Transverse colon (tissue), 4 donors: Measurements from ENCODE around the gene SCLY.

Experiments
- CTCF ChIP-seq, 5 experiments: fragments of 200-600 bp in 3 of 5; fragments of 450-650 bp in 2 of 5; sonication (generic) in 3 of 5; IDR thresholded peaks; 1 replicate in 2 of 5; 2 replicates in 3 of 5; pipeline ENCODE4 v1.5.1; 2016 to 2017; ENCODE audit warnings: antibody characterized with exemption in 5 of 5, inconsistent platforms in 3 of 5, mild to moderate bottlenecking in 2 of 5, moderate library complexity in 1 of 5
- EP300 ChIP-seq: sonication (generic); formaldehyde crosslinking; IDR thresholded peaks from one replicate; pipeline ENCODE4 v1.6.1; 2017; ENCODE audit warnings: antibody characterized with exemption, low read depth
- POLR2A ChIP-seq: fragments of 450-650 bp; IDR thresholded peaks from one replicate; pipeline ENCODE4 v1.6.1; 2016; ENCODE audit warnings: antibody characterized with exemption, mild to moderate bottlenecking, moderate library complexity
- POLR2AphosphoS5 ChIP-seq, 3 donors: sonication (generic); formaldehyde crosslinking; IDR thresholded peaks; one replicate each; pipeline ENCODE4 v1.6.1; 2016; ENCODE audit warnings: antibody characterized with exemption in 3 of 3

GRCh38 chr2:238125127-238125885, 64.5 kb downstream of the SCLY start:
- no peak for TF ChIP-seq CTCF (IDR thresholded peaks at IDR 0.05)
- TF ChIP-seq POLR2A = no peak
- TF ChIP-seq POLR2AphosphoS5 (IDR thresholded peaks at IDR 0.05) = no peak
- no peak for TF ChIP-seq EP300
